ENCODE results near the gene ERAS.

ERAS gene

GRCh38 chrX:48815266-48815665 lies 11.0 kb upstream of the ERAS start:
- H3K4me2 ChIP-seq (ENCODE audit: low read depth, low read length, poor library complexity, severe bottlenecking), result no peak overlapping the region
- no peaks in the 10 kb centered on the region for H3K9me2 ChIP-seq (replicated peaks; ENCODE audit: low read depth, low read length)
- no peaks in the 10 kb centered on the region for H4K20me1 ChIP-seq (ENCODE audit: insufficient read depth, low read length, poor library complexity, severe bottlenecking)
- H3K4me1 ChIP-seq (ENCODE audit: insufficient read depth, low read length, poor library complexity, severe bottlenecking), result no peaks in the 10 kb centered on the region
- H3F3A ChIP-seq (ENCODE audit: low read depth), result no peaks in the 10 kb centered on the region
- no peaks in the 10 kb centered on the region for H3K9me3 ChIP-seq (ENCODE audit: insufficient read depth, low read depth, low read length)
- H3K4me3 ChIP-seq (ENCODE audit: low read length, poor library complexity, severe bottlenecking), result no peak overlapping the region
- no peak overlapping the region for H2AFZ ChIP-seq (ENCODE audit: low read length)
- no peaks in the 10 kb centered on the region for H3K36me3 ChIP-seq (ENCODE audit: insufficient read depth, low read length)
- H3K79me2 ChIP-seq (ENCODE audit: insufficient read depth, low read length), result no peaks in the 10 kb centered on the region
- H3K27me3 ChIP-seq (ENCODE audit: insufficient read depth, low read length, poor library complexity, severe bottlenecking), result no peaks in the 10 kb centered on the region
- H3K9ac ChIP-seq (ENCODE audit: low read depth, low read length, poor library complexity, severe bottlenecking), result no peak overlapping the region
- TF ChIP-seq EZH2phosphoT487 (IDR thresholded peaks at IDR 0.05; ENCODE audit: borderline replicate concordance) (no peak), CTCF (conservative IDR thresholded peaks at IDR 0.05; ENCODE audit: low read length) (no peak)

- Histone ChIP-seq H3K4me2 (ENCODE audit: low read depth, low read length, poor library complexity, severe bottlenecking) (no peak overlapping the region), H2AFZ (ENCODE audit: low read length) (no peak overlapping the region), H3K27me3 (ENCODE audit: insufficient read depth, low read length, poor library complexity, severe bottlenecking) (no peaks in the 10 kb centered on the region), H3K9me3 (ENCODE audit: insufficient read depth, low read depth, low read length) (no peaks in the 10 kb centered on the region), H3K9me2 (replicated peaks; ENCODE audit: low read depth, low read length) (no peaks in the 10 kb centered on the region), H3K36me3 (ENCODE audit: insufficient read depth, low read length) (no peaks in the 10 kb centered on the region), H3K9ac (ENCODE audit: low read depth, low read length, poor library complexity, severe bottlenecking) (no peak overlapping the region), H3K4me1 (ENCODE audit: insufficient read depth, low read length, poor library complexity, severe bottlenecking) (no peaks in the 10 kb centered on the region), H3K4me3 (ENCODE audit: low read length, poor library complexity, severe bottlenecking) (no peak overlapping the region), H4K20me1 (ENCODE audit: insufficient read depth, low read length, poor library complexity, severe bottlenecking) (no peaks in the 10 kb centered on the region), H3F3A (ENCODE audit: low read depth) (no peaks in the 10 kb centered on the region), H3K79me2 (ENCODE audit: insufficient read depth, low read length) (no peaks in the 10 kb centered on the region)
- TF ChIP-seq CTCF (conservative IDR thresholded peaks at IDR 0.05; ENCODE audit: low read length) (no peak), EZH2phosphoT487 (IDR thresholded peaks at IDR 0.05; ENCODE audit: borderline replicate concordance) (no peak)
Measured at GRCh38 chrX:48816014-48816810, 10.1 kb upstream of the ERAS start.

DNA sequence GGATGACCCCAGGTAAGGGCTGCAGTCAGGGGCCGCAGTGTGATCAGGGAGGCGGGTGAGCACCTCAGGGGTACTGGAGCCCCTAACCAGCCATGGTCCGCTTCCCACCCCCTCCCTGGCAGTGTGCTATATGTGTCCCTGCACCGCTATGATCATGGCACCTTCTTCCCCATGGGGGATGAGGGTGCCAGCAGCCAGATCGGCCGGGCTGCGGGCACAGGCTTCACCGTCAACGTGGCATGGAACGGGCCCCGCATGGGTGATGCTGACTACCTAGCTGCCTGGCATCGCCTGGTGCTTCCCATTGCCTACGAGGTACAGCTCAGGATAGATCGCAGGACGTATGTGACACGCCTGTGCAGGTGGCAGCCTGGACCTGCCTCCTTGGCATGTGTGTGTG lies 8.2 kb upstream of the ERAS start:
- Histone ChIP-seq H3K36me3 (ENCODE audit: insufficient read depth, low read length) (no peaks in the 10 kb centered on the region; the same call in 1 of the 2 replicates), H3F3A (ENCODE audit: low read depth) (no peaks in the 10 kb centered on the region), H3K4me1 (ENCODE audit: insufficient read depth, low read length, poor library complexity, severe bottlenecking) (no peaks in the 10 kb centered on the region), H3K9me3 (ENCODE audit: insufficient read depth, low read depth, low read length) (no peaks in the 10 kb centered on the region), H3K79me2 (ENCODE audit: insufficient read depth, low read length) (no peaks in the 10 kb centered on the region), H3K4me2 (ENCODE audit: low read depth, low read length, poor library complexity, severe bottlenecking) (no peak overlapping the region), H2AFZ (ENCODE audit: low read length) (no peak overlapping the region), H4K20me1 (ENCODE audit: insufficient read depth, low read length, poor library complexity, severe bottlenecking) (no peaks in the 10 kb centered on the region), H3K9me2 (replicated peaks; ENCODE audit: low read depth, low read length) (no peaks in the 10 kb centered on the region), H3K27me3 (ENCODE audit: insufficient read depth, low read length, poor library complexity, severe bottlenecking) (no peaks in the 10 kb centered on the region), H3K9ac (ENCODE audit: low read depth, low read length, poor library complexity, severe bottlenecking) (no peak overlapping the region), H3K4me3 (ENCODE audit: low read length, poor library complexity, severe bottlenecking) (no peak overlapping the region)
- TF ChIP-seq CTCF (conservative IDR thresholded peaks at IDR 0.05; ENCODE audit: low read length) (no peak), EZH2phosphoT487 (IDR thresholded peaks at IDR 0.05; ENCODE audit: borderline replicate concordance) (no peak)

All from Loucy (cell line).